ENCODE measurements around the gene VIPR1.

VIPR1 gene

GRCh38 chr3:42500091-42500490 is 2.4 kb upstream of the VIPR1 start:
- TF ChIP-seq POLR2AphosphoS5 (IDR thresholded peaks at IDR 0.05; ENCODE audit: low read depth) = no peak
- TF ChIP-seq GABPA (IDR thresholded peaks at IDR 0.05; ENCODE audit: low read depth) = no peak
- TF ChIP-seq SPI1 (IDR thresholded peaks at IDR 0.05; ENCODE audit: borderline replicate concordance, low read depth) = no peak
- no peak for TF ChIP-seq REST (IDR thresholded peaks at IDR 0.05; ENCODE audit: insufficient replicate concordance, low read depth)
- no peak for TF ChIP-seq CTCF (IDR thresholded peaks at IDR 0.05; ENCODE audit: insufficient read depth, low read length)
- Histone ChIP-seq H3K27ac (replicated peaks) (no peak overlapping the region), H3K4me3 (replicated peaks; ENCODE audit: insufficient read depth, low read length) (no peak overlapping the region), H3K27me3 (ENCODE audit: insufficient read depth, poor library complexity, severe bottlenecking) (peaks cover 29% of the 10 kb centered on the region)
- DNase-seq (ENCODE audit: low read depth in 1 of 2, low spot score in 1 of 2) = no peak

- H3K27ac ChIP-seq (replicated peaks) = no peak overlapping the region
- DNase-seq (ENCODE audit: low read depth in 1 of 2, low spot score in 1 of 2) = no peak
- TF ChIP-seq SPI1 (IDR thresholded peaks at IDR 0.05; ENCODE audit: borderline replicate concordance, low read depth) (no peak), CTCF (IDR thresholded peaks at IDR 0.05; ENCODE audit: insufficient read depth, low read length) (no peak), GABPA (IDR thresholded peaks at IDR 0.05; ENCODE audit: low read depth) (no peak), POLR2AphosphoS5 (IDR thresholded peaks at IDR 0.05; ENCODE audit: low read depth) (no peak), REST (IDR thresholded peaks at IDR 0.05; ENCODE audit: insufficient replicate concordance, low read depth) (no peak)
- H3K27me3 ChIP-seq (ENCODE audit: insufficient read depth, poor library complexity, severe bottlenecking) = peaks cover 29% of the 10 kb centered on the region
- H3K4me3 ChIP-seq (replicated peaks; ENCODE audit: insufficient read depth, low read length) = no peak overlapping the region
Measured at GRCh38 chr3:42500909-42501308, 1.5 kb upstream of the VIPR1 start.

- Histone ChIP-seq H3K27me3 (ENCODE audit: insufficient read depth, poor library complexity, severe bottlenecking) (peaks cover 29% of the 10 kb centered on the region), H3K4me3 (replicated peaks; ENCODE audit: insufficient read depth, low read length) (peak overlapping the region; percentile 38), H3K27ac (replicated peaks) (no peak overlapping the region)
- TF ChIP-seq REST (IDR thresholded peaks at IDR 0.05; ENCODE audit: insufficient replicate concordance, low read depth) = no peak
- no peak for TF ChIP-seq CTCF (IDR thresholded peaks at IDR 0.05; ENCODE audit: insufficient read depth, low read length)
- no peak for TF ChIP-seq SPI1 (IDR thresholded peaks at IDR 0.05; ENCODE audit: borderline replicate concordance, low read depth)
- no peak for TF ChIP-seq POLR2AphosphoS5 (IDR thresholded peaks at IDR 0.05; ENCODE audit: low read depth)
- no peak for TF ChIP-seq GABPA (IDR thresholded peaks at IDR 0.05; ENCODE audit: low read depth)
- no peak for DNase-seq (ENCODE audit: low read depth in 1 of 2, low spot score in 1 of 2)
Measured at GRCh38 chr3:42501321-42501680, 1.1 kb upstream of the VIPR1 start.
